SK-MEL-5 (cell line): ENCODE measurements around the gene ACAP1. TPM values are rescaled to one million over a fixed set of nuclear protein-coding genes. Genes with fewer than 3 reads are reported as not detected.
"Not testable (repeated sequence)": the region's sequence is repeated elsewhere in the genome, so short reads cannot be mapped to it uniquely, and the experiment has no call there.

ENCODE experiments used
- DNase-seq: peaks from one replicate; pipeline ENCODE4 v3.0.0-alpha.2; 2016; ENCODE audit warnings: low read depth, low spot score
- in situ Hi-C: cut with HindIII; loops from 2 replicates; pipeline ENCODE4 v1.10.0; 2016; ENCODE audit warnings: low sequenced_read_pairs, high pct_unique_total_duplicates, low pct_unique_long_range_greater_than_20kb
- total RNA-seq: library from RNA; depleted of rRNA; stranded (reverse); fragments of >200 nt; shearing (Covaris generic); gene quantifications from 2 replicates; pipeline ENCODE4 v1.2.3, GENCODE V29; 2014

Gene ACAP1
- total RNA-seq, 1 experiment from 2014 or later: 0.03 TPM

GRCh38 chr17:7343250-7343649, 6.9 kb downstream of the ACAP1 start:
- in situ Hi-C loops: no loop called here
- no peak for DNase-seq

- in situ Hi-C loops: no loop called here
- DNase-seq: no peak
These were observed 10.7 kb downstream of the ACAP1 start for GRCh38 chr17:7346761-7347614.

- in situ Hi-C loops: no loop called here
- no peak for DNase-seq
These were observed 11.5 kb downstream of the ACAP1 start for GRCh38 chr17:7347630-7348477.

GRCh38 chr17:7348478-7349242, 12.3 kb downstream of the ACAP1 start:
- in situ Hi-C loops: no loop called here

GRCh38 chr17:7351665-7352502, 15.6 kb downstream of the ACAP1 start, which contains the start of gene KCTD11:
TSS of gene KCTD11 (plus strand) at chr17:7352162.
- DNase-seq: peak; percentile 63
- in situ Hi-C loops: no loop called here

More at GRCh38 chr17:7348478-7349242, 12.3 kb downstream of the ACAP1 start:
- DNase-seq: no peak

GRCh38 chr17:7352503-7352889, 16.2 kb downstream of the ACAP1 start:
- DNase-seq: no peak
- in situ Hi-C loops: no loop called here

- in situ Hi-C loops: no loop called here
- DNase-seq: no peak
These were observed 16.7 kb downstream of the ACAP1 start for GRCh38 chr17:7352910-7353635.

- in situ Hi-C loops: no loop called here
- DNase-seq: no peak
These were observed 18.0 kb downstream of the ACAP1 start for GRCh38 chr17:7354262-7354843.

GRCh38 chr17:7355053-7355452, 18.7 kb downstream of the ACAP1 start, which contains the start of gene TMEM95:
TSS of gene TMEM95 (plus strand) at chr17:7355156. CDS start at chr17:7355205, 49 bp downstream.
- in situ Hi-C loops: no loop called here
- DNase-seq: no peak

- in situ Hi-C loops: no loop called here
- no peak for DNase-seq
These were observed 19.2 kb downstream of the ACAP1 start for GRCh38 chr17:7355573-7355972.

- in situ Hi-C loops: no loop called here
- peak; percentile 81 for DNase-seq
These were observed 19.8 kb downstream of the ACAP1 start for GRCh38 chr17:7356072-7356549.

GRCh38 chr17:7356756-7357155, 20.4 kb downstream of the ACAP1 start:
- in situ Hi-C loops: no loop called here
- no peak for DNase-seq

GRCh38 chr17:7357381-7357780, 21.1 kb downstream of the ACAP1 start:
- in situ Hi-C loops: no loop called here
- DNase-seq: no peak

GRCh38 chr17:7361906-7362305, 25.6 kb downstream of the ACAP1 start:
- no peak for DNase-seq
- in situ Hi-C loops: no loop called here

GRCh38 chr17:7363311-7363710, 27.0 kb downstream of the ACAP1 start:
- DNase-seq: no peak
- in situ Hi-C loops: no loop called here

- in situ Hi-C loops: not testable (repeated sequence)
These were observed 29.6 kb downstream of the ACAP1 start for GRCh38 chr17:7365963-7366362.

More at GRCh38 chr17:7365963-7366362, 29.6 kb downstream of the ACAP1 start:
- DNase-seq: not testable (repeated sequence)
